PC-3 (cell line): ENCODE results near the gene HK1. TPM values are rescaled to one million over a fixed set of nuclear protein-coding genes. Genes with fewer than 3 reads are reported as not detected.

Experiments used
- ATAC-seq: fragments of 200-7000 bp; cut with Tn5 transposase; 2 replicates; pipeline ENCODE4 v1.9.1; 2020; ENCODE audit warnings: mild to moderate bottlenecking, moderate library complexity
- BruUV-seq: library from RNA; stranded (reverse); fragments of 400-500 nt; replicated peaks from 2 replicates; lab custom pipeline; 2021; lab: Mats Ljungman, UMichigan
- CTCF ChIA-PET: fragments of 300-600 bp; sonication (Branson Sonifier 250); formaldehyde crosslinking; loops from one replicate; lab custom pipeline; 2022; ENCODE audit warnings: antibody characterized with exemption; lab: Charles Lee
- POLR2A ChIA-PET: fragments of 300-600 bp; sonication (Branson Sonifier 250); formaldehyde crosslinking; loops from one replicate; lab custom pipeline; 2022; ENCODE audit warnings: antibody characterized with exemption; ENCODE audit not compliant: unreplicated experiment; lab: Charles Lee
- DNase-seq: peaks from one replicate; pipeline ENCODE4 v3.0.0-alpha.2; 2015
- H2AFZ ChIP-seq: fragments of 300-600 bp; sonication (generic); 2 replicates; pipeline ENCODE4 v1.6.0; 2016; ENCODE audit warnings: antibody characterized with exemption, low read length
- H3F3A ChIP-seq: fragments of 300-600 bp; sonication (generic); one replicate; pipeline ENCODE4 v1.6.0; 2017; ENCODE audit warnings: antibody characterized with exemption, low read length, control low read depth, mild to moderate bottlenecking; ENCODE audit not compliant: unreplicated experiment
- H3K27ac ChIP-seq: fragments of 300-600 bp; sonication (generic); 2 replicates; pipeline ENCODE4 v1.5.1; 2016; ENCODE audit warnings: mild to moderate bottlenecking, low read length
- H3K27me3 ChIP-seq: fragments of 300-600 bp; sonication (generic); 2 replicates; pipeline ENCODE4 v1.6.1; 2016; ENCODE audit warnings: low read length, mixed read lengths
- H3K36me3 ChIP-seq: fragments of 300-600 bp; sonication (generic); 2 replicates; pipeline ENCODE4 v1.6.1; 2016; ENCODE audit warnings: low read depth, mixed run types, low read length, mixed read lengths
- H3K4me1 ChIP-seq: fragments of 300-600 bp; sonication (generic); 2 replicates; pipeline ENCODE4 v1.5.1; 2016; ENCODE audit warnings: low read length; ENCODE audit not compliant: insufficient read depth
- H3K4me2 ChIP-seq: fragments of 300-600 bp; sonication (generic); 2 replicates; pipeline ENCODE4 v1.6.0; 2016; ENCODE audit warnings: low read length
- H3K4me3 ChIP-seq: fragments of 300-600 bp; sonication (generic); 2 replicates; pipeline ENCODE4 v1.5.1; 2016; ENCODE audit warnings: mild to moderate bottlenecking, low read length, mixed read lengths
- H3K79me2 ChIP-seq: fragments of 300-600 bp; sonication (generic); 2 replicates; pipeline ENCODE4 v1.6.1; 2017; ENCODE audit warnings: low read length, mixed read lengths
- H3K9ac ChIP-seq: fragments of 300-600 bp; sonication (generic); 2 replicates; pipeline ENCODE4 v1.6.0; 2016; ENCODE audit warnings: mild to moderate bottlenecking, low read length
- H3K9me2 ChIP-seq: fragments of 300-600 bp; sonication (generic); replicated peaks from 2 replicates; pipeline ENCODE4 v1.6.1; 2016; ENCODE audit warnings: mixed run types, low read length, mixed read lengths
- H3K9me3 ChIP-seq: fragments of 300-600 bp; sonication (generic); 2 replicates; pipeline ENCODE4 v1.6.1; 2016; ENCODE audit warnings: low read length, mixed read lengths
- H4K20me1 ChIP-seq: fragments of 300-600 bp; sonication (generic); 2 replicates; pipeline ENCODE4 v1.6.1; 2016; ENCODE audit warnings: low read length, mixed read lengths
- CTCF ChIP-seq: fragments of 300-600 bp; sonication (generic); conservative IDR thresholded peaks from 2 replicates; pipeline ENCODE4 v1.5.1; 2017; ENCODE audit warnings: antibody characterized with exemption, low read depth, mild to moderate bottlenecking, low read length
- EZH2 ChIP-seq: fragments of 300-600 bp; sonication (generic); IDR thresholded peaks from one replicate; pipeline ENCODE4 v1.6.1; 2017; ENCODE audit warnings: antibody characterized with exemption, mild to moderate bottlenecking, low read length; ENCODE audit not compliant: unreplicated experiment
- EZH2phosphoT487 ChIP-seq: fragments of 300-600 bp; sonication (generic); IDR thresholded peaks from 2 replicates; pipeline ENCODE4 v1.6.1; 2018; ENCODE audit warnings: mild to moderate bottlenecking, antibody characterized with exemption, low read length, borderline replicate concordance
- intact Hi-C: fragments of 100-400 bp; cut with micrococcal nuclease; formaldehyde crosslinking; loops from 2 replicates; pipeline ENCODE4 v1.9.0; 2023
- total RNA-seq: library from RNA; depleted of rRNA; stranded (reverse); fragments of >200 nt; gene quantifications from 2 replicates; pipeline ENCODE4 v1.2.3, GENCODE V29; 2014

HK1 gene
- total RNA-seq, 1 experiment from 2014 or later: 189 TPM

GRCh38 chr10:69372126-69372980, 94.1 kb downstream of the HK1 start:
- no peaks in the 10 kb centered on the region for H3F3A ChIP-seq
- no peaks in the 10 kb centered on the region for H4K20me1 ChIP-seq
- H3K9ac ChIP-seq: no peak overlapping the region
- no peak overlapping the region for H3K27ac ChIP-seq
- no peaks in the 10 kb centered on the region for H3K4me1 ChIP-seq
- no peaks in the 10 kb centered on the region for H3K27me3 ChIP-seq
- TF ChIP-seq CTCF (no peak), EZH2phosphoT487 (no peak), EZH2 (no peak)
- no peaks in the 10 kb centered on the region for H3K9me3 ChIP-seq
- CTCF ChIA-PET: no interaction called here
- POLR2A ChIA-PET: no interaction called here
- no peak overlapping the region for H3K4me2 ChIP-seq
- BruUV-seq: no TSS peak
- no peaks in the 10 kb centered on the region for H3K79me2 ChIP-seq
- H3K4me3 ChIP-seq: no peak overlapping the region
- intact Hi-C loops: no loop called here
- no peak overlapping the region for H2AFZ ChIP-seq
- DNase-seq: peak; percentile 25
- ATAC-seq: no peak
- H3K9me2 ChIP-seq: no peaks in the 10 kb centered on the region
- H3K36me3 ChIP-seq: peaks cover 50% of the 10 kb centered on the region

GRCh38 chr10:69374242-69374641, 95.9 kb downstream of the HK1 start:
- H3K9me3 ChIP-seq: no peaks in the 10 kb centered on the region
- intact Hi-C loops: no loop called here
- ChIA-PET CTCF (no interaction called here), POLR2A (no interaction called here)
- ATAC-seq (no peak), DNase-seq (no peak)
- no peaks in the 10 kb centered on the region for H4K20me1 ChIP-seq
- no TSS peak for BruUV-seq
- H3K4me3 ChIP-seq: no peak overlapping the region
- TF ChIP-seq EZH2: no peak
- TF ChIP-seq EZH2phosphoT487: no peak
- no peak for TF ChIP-seq CTCF
- no peak overlapping the region for H2AFZ ChIP-seq
- no peaks in the 10 kb centered on the region for H3F3A ChIP-seq
- H3K9ac ChIP-seq: no peak overlapping the region
- H3K79me2 ChIP-seq: no peaks in the 10 kb centered on the region
- no peak overlapping the region for H3K27ac ChIP-seq
- H3K4me1 ChIP-seq: no peaks in the 10 kb centered on the region
- H3K9me2 ChIP-seq: no peaks in the 10 kb centered on the region
- H3K36me3 ChIP-seq: peaks cover 51% of the 10 kb centered on the region
- H3K4me2 ChIP-seq: no peak overlapping the region
- no peaks in the 10 kb centered on the region for H3K27me3 ChIP-seq

GRCh38 chr10:69374931-69375306, 96.6 kb downstream of the HK1 start:
- CTCF ChIA-PET: no interaction called here
- H3K4me2 ChIP-seq: no peak overlapping the region

More at GRCh38 chr10:69374931-69375306, 96.6 kb downstream of the HK1 start:
- intact Hi-C loops: no loop called here
- H3F3A ChIP-seq: no peaks in the 10 kb centered on the region
- no peak overlapping the region for H2AFZ ChIP-seq
- H3K27me3 ChIP-seq: no peaks in the 10 kb centered on the region
- BruUV-seq: no TSS peak
- no peaks in the 10 kb centered on the region for H4K20me1 ChIP-seq
- no peaks in the 10 kb centered on the region for H3K9me3 ChIP-seq
- no peaks in the 10 kb centered on the region for H3K9me2 ChIP-seq
- no peaks in the 10 kb centered on the region for H3K4me1 ChIP-seq
- no peak overlapping the region for H3K27ac ChIP-seq
- no peak overlapping the region for H3K9ac ChIP-seq
- no peaks in the 10 kb centered on the region for H3K79me2 ChIP-seq
- no peak for ATAC-seq
- H3K4me3 ChIP-seq: no peak overlapping the region
- TF ChIP-seq CTCF (no peak), EZH2phosphoT487 (no peak), EZH2 (no peak)
- DNase-seq: no peak
- POLR2A ChIA-PET: no interaction called here
- peaks cover 53% of the 10 kb centered on the region for H3K36me3 ChIP-seq
